GM21515 (cell line): ENCODE data around the gene USP6NL.
A peak's percentile ranks its signal among the peaks of the same experiment; 100 is the strongest.
"Not testable (repeated sequence)": the region's sequence is repeated elsewhere in the genome, so short reads cannot be mapped to it uniquely, and the experiment has no call there.

Source experiments
- ATAC-seq: cut with Tn5 transposase; IDR thresholded peaks from one replicate; pipeline ENCODE4 v1.9.1; 2021; ENCODE audit not compliant: unreplicated experiment

The USP6NL gene

DNA sequence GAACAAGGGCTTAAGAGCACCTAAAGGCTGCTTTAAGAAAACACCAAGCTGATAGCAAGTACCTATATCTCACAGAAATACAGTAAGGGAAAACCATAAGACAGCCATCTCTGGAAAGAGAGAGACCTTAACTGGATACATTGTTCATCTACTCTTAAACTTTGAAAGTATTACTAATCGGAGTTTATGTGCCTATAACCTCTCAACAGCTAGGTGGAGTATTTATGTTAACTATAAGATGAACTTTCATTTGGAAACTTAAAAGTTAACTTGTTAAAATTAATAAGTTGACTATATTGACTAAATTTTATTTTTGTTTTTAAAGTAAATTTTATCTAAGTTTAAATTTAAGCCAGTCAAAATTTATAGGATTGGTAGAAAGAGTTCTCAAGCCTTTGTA is 90.6 kb downstream of the USP6NL start:
- no peak for ATAC-seq

GRCh38 chr10:11517150-11517549 is 94.3 kb downstream of the USP6NL start:
- peak; percentile 48 for ATAC-seq

- peak; percentile 55 for ATAC-seq
These were observed 95.1 kb downstream of the USP6NL start for GRCh38 chr10:11516431-11516746.

DNA sequence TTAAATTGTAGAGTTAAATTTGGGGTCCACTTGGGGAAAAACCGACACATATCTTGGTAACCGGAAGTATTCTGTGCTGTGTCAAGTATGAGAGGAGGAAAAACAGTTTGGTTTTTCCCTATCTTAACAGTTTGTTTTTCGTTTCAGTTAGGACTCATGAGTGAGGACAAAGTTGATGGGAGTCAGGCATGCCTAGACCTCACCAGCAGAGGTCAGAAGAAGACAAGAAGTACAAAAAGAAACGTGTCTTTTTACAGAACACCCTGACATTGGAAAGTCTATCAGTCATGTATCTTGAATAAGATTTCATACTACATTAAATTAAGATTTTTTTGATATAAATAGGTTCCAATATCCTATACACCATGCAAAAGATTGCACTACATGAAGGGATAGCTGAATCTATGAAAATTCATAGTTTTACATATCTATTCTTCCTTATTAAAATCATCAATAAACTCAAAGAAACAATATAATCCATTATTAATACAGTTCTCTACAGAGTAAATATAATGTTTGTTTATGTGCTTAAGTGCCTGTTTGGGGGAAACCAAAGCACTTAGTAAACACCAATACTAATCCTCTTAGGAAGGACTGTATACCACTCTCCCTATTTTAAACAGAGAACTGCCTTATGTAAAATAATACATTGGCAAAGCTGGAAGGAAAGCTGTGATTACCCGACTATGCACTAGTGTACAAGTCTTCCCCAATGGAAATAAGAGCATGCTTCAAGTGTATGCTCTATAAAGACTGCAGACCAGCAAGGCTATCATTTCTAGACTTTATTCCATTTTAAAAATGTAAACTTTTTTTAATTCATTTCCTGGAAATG is 95.6 kb downstream of the USP6NL start:
- peak; percentile 58 for ATAC-seq

- no peak for ATAC-seq
These were observed 97.7 kb downstream of the USP6NL start for GRCh38 chr10:11513727-11514126.

- ATAC-seq: no peak
These were observed 98.9 kb downstream of the USP6NL start for GRCh38 chr10:11512596-11512995.

DNA sequence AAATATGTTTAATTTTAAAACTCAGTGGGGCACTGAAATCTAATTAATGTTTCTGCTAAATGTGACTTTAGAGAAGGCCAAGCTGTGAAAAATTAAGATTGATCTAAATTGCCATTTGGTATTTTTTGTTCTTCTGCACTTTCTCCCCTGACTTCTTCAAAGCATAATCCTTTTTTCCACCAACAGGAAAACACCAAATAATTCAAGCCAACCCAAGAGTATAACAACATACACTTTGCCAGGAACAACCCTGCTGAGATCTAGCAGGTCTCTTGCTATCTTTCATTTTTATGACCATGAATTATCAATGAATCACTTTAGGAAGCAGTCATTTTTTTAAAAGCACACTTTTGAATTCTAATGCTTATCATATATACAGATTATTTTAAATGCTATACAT is 100.1 kb downstream of the USP6NL start:
- no peak for ATAC-seq

GRCh38 chr10:11510736-11511135 is 100.7 kb downstream of the USP6NL start:
- ATAC-seq: no peak

DNA sequence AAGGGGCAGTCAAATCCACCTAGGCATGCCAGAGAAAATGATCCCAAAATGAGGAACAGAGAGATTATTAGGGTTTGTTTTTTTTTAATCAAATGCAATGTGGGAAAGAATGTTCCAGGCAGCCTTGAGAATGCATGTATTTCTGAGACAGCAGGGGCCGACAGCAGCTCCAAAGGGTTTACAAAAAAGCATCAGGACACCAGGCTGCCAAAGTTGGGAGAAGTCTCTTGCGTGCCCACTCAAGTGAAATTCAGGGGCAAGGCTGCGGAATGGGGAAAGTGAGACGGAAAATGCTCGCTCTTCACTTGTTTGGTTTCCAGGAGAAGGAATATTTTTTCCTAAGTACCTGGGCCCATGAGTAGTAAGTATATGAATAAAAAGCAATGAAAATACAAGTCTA is 101.2 kb downstream of the USP6NL start:
- ATAC-seq: no peak

DNA sequence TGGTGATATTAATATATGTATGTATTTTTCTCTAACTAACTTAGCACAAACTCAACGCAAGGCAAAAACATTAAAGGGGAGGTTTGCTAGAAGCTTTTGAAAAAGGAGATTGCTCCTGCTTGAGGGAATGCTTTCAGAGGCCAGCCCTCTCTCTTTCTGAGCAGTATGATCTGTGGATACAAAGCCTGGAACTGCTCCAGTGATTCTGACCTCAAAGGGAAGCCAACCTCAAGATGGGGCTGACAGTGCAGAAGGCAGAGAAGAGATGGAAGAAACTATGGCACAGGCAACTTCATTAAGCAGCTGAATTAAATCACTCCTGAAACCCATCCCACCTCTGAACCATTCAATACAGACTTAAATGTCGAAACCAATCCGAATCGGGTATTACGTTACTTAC is 102.4 kb downstream of the USP6NL start:
- ATAC-seq: no peak

DNA sequence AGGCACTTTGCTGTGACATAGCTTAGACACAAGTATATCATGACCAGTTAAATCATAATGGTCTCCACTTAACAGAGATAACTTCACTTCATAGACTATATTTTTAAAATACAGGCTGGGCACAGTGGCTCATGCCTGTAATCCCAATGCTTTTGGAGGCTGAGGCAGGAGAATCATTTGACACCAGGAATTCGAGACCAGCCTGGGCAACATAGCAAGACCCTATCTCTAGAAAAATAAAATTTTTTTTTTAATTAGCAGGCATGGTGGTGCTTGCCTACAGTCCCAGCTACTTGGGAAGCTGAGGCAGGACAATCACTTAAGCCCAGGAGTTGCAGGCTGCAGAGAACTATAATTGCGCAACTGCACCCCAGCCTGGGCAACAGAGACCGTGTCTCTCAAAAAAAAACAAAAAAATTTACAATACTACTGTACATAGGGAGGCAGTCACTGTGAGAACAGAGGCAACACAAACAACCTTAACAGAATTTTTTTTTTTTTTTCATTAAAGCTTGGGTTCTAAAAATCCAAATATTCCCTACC is 105.1 kb downstream of the USP6NL start:
- no peak for ATAC-seq

GRCh38 chr10:11505639-11506038 is 105.8 kb downstream of the USP6NL start:
- no peak for ATAC-seq

DNA sequence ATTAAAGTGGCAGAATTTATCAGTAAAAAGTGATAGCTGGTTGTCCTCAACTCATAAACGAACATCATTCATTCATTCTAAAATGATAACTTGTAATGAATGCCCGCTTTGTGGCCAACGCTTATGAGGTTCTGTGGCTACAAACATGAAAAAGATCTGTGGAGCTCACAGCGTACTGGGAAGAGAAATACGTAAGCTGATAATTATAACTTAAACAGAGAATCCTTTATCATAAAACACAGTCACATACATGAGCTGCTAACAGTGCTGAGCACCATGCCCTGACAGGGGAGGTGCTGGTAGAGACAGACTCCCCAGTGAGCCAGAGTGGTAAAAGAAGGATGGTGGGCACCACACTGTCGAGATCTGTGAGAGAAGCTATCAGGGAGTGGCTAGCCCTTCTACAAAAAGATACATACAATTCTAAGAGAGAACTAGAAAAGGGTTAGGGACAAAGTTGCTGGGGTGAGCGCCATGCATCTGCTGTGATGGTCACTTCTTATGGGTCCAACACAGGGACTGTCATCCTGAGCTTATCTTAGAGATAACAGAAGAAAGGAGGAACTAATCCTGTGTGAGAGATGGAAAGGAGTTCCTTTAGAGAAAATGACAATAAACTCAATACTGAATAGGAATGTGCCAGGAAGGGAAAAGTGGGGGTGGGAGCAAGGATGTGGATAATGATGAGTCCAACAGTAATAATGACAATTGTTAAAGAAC is 106.7 kb downstream of the USP6NL start:
- no peak for ATAC-seq

GRCh38 chr10:11501600-11501999 is 109.8 kb downstream of the USP6NL start:
- ATAC-seq: no peak

DNA sequence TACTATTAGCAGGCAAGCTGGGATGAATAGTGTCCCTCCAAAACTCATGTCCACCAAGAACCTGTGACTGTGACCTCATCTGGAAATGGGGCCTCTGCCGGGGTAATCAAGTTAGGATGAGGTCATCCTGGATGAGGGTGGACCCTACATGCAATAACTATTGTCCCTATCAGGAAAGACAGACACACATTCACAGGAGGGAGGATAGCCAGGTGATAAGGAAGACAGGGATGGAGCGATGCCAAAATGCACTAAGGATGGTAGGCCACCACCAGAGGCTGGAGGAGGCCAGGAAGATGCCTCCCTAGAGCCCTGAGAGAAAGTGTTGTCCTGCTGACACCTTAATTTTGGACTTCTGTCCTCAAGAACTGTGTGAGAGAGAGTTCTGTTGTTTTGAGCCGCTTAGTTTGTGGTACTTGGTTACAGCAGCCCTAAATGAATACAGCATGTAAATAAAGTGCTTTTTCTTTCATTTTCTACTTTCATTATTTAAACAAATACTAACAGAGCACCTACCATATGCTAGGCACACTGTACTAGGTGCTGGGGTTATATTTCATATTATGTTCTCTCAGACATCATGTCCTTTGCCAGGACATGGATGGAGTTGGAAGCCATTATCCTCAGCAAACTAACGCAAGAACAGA is 111.9 kb downstream of the USP6NL start:
- ATAC-seq: no peak

DNA sequence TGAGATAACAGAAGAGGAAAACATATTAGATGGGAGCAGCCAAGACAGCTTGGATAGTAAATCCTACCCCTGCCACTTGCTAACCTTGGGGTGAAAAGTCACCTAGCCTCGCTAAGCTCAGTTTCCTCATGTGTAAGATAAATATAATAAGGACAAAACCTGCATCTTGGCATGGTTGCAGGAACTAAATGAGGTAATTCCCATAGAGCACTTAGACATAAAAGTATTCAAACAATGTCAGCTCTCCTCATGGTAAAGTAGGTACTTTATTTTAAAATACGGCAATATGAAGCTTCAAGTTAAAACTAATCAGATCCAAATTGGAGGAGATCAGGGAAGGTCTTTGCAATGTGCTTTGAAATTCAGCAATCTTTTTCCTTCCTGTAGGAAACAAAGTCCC is 113.1 kb downstream of the USP6NL start:
- ATAC-seq: no peak

DNA sequence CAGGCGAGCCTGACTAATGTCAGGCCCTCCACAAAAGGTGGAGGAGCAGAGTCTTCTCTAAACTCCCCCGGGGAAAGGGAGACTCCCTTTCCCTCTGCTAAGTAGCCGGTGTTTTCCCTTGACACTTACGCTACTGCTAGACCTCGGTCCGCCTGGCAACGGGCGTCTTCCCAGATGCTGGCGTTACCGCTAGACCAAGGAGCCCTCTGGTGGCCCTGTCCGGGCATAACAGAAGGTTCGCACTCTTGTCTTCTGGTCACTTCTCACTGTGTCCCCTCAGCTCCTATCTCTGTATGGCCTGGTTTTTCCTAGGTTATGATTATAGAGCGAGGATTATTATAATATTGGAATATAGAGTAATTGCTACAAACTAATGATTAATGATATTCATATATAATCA is 116.5 kb downstream of the USP6NL start:
- not testable (repeated sequence) for ATAC-seq

- ATAC-seq: no peak
These were observed 117.8 kb downstream of the USP6NL start for GRCh38 chr10:11493646-11494045.

- ATAC-seq: no peak
These were observed 120.4 kb downstream of the USP6NL start for GRCh38 chr10:11491087-11491486.

DNA sequence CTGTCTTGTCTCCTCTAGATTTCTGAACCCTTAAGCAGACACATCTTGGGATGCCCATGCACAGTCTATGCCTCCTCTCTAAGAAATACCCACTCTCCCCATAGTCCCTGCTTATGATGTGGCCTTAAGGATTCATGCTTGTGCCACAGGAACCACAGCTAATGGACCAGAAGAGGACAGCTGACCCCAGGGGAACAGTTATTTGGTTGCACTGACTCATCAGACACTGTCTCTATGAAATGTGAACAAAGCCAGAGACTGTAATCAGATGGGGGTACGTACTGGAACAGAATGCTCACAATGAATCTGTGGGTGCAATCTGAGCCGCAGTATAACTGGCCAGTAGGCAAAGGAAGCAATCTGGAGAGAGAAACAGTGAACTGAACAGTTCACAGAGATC is 121.9 kb downstream of the USP6NL start:
- ATAC-seq: no peak

GRCh38 chr10:11488126-11488525 is 123.3 kb downstream of the USP6NL start:
- no peak for ATAC-seq
